ENCODE measurements around the gene IRF2BP2.

- TF ChIP-seq CTCF (IDR thresholded peaks at IDR 0.05), result no peak
- no peak for TF ChIP-seq ZFX (IDR thresholded peaks at IDR 0.05; ENCODE audit: borderline replicate concordance)
These were observed 47.1 kb upstream of the IRF2BP2 start for GRCh38 chr1:234656944-234657654.
